Measurements from ENCODE around the gene AKT3. TPM values are rescaled to one million over a fixed set of nuclear protein-coding genes. Genes with fewer than 3 reads are reported as not detected.

Gene AKT3
- total RNA-seq, 1 donor from 2014 or later = 110 TPM

GRCh38 chr1:243756529-243756928 is 93.5 kb downstream of the AKT3 start:
- Mint-ChIP-seq H3K4me3 (no peak overlapping the region), H3K36me3 (no peaks in the 10 kb centered on the region), H3K27ac (no peak overlapping the region), H3K27me3 (ENCODE audit: low read depth) (no peaks in the 10 kb centered on the region), H3K4me1 (peaks cover 2% of the 10 kb centered on the region), H3K9me3 (no peaks in the 10 kb centered on the region)
- TF ChIP-seq, protein P1, sequence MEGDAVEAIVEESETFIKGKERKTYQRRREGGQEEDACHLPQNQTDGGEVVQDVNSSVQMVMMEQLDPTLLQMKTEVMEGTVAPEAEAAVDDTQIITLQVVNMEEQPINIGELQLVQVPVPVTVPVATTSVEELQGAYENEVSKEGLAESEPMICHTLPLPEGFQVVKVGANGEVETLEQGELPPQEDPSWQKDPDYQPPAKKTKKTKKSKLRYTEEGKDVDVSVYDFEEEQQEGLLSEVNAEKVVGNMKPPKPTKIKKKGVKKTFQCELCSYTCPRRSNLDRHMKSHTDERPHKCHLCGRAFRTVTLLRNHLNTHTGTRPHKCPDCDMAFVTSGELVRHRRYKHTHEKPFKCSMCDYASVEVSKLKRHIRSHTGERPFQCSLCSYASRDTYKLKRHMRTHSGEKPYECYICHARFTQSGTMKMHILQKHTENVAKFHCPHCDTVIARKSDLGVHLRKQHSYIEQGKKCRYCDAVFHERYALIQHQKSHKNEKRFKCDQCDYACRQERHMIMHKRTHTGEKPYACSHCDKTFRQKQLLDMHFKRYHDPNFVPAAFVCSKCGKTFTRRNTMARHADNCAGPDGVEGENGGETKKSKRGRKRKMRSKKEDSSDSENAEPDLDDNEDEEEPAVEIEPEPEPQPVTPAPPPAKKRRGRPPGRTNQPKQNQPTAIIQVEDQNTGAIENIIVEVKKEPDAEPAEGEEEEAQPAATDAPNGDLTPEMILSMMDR (IDR thresholded peaks at IDR 0.05; ENCODE audit: unreplicated experiment) = no peak
- no peak for DNase-seq (ENCODE audit: low spot score in 2 of 2, unreplicated experiment in 2 of 2)

GRCh38 chr1:243754348-243754747 is 95.7 kb downstream of the AKT3 start:
- Mint-ChIP-seq H3K9me3 (no peaks in the 10 kb centered on the region), H3K4me3 (no peak overlapping the region), H3K4me1 (peaks cover 9% of the 10 kb centered on the region), H3K36me3 (no peaks in the 10 kb centered on the region), H3K27ac (no peak overlapping the region), H3K27me3 (ENCODE audit: low read depth) (no peaks in the 10 kb centered on the region)
- DNase-seq (ENCODE audit: low spot score in 2 of 2, unreplicated experiment in 2 of 2) = no peak
- TF ChIP-seq, protein P1 (IDR thresholded peaks at IDR 0.05; ENCODE audit: unreplicated experiment) = no peak

- H3K27me3 Mint-ChIP-seq (ENCODE audit: low read depth) = no peaks in the 10 kb centered on the region
- H3K36me3 Mint-ChIP-seq = no peaks in the 10 kb centered on the region
- no peaks in the 10 kb centered on the region for H3K9me3 Mint-ChIP-seq
- TF ChIP-seq, protein P1 (IDR thresholded peaks at IDR 0.05; ENCODE audit: unreplicated experiment) = no peak
- no peak for DNase-seq (ENCODE audit: low spot score in 2 of 2, unreplicated experiment in 2 of 2)
- peaks cover 13% of the 10 kb centered on the region for H3K4me1 Mint-ChIP-seq
- H3K4me3 Mint-ChIP-seq = no peak overlapping the region
- H3K27ac Mint-ChIP-seq = no peak overlapping the region
Observed at GRCh38 chr1:243751506-243751905, 98.5 kb downstream of the AKT3 start.

DNA sequence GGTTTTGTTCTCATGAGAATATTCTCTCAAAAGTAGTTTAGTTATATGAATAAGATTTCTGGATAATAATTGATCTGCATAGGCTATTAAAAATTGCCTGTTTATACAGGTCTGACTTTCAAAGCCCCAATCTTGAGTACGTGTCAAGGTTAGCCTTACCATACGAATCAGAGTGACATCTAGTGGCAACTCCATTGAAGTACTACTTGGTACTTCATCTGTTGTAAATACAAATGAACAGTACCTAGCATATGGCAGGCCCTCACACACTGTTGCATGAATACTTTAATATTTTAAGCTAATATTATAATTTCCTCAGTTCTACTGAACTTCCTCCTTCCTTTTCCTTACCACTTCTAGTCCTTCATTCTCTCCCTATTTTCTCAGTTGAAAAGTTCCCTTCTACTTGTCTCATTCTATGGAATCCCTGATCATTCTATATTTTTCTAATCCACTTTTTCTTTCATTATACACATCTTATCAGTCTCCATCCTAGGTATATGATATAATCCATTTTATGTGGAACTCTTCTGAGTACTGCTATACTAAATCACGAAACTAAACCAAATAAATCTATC is 101.2 kb downstream of the AKT3 start:
- Mint-ChIP-seq H3K27me3 (ENCODE audit: low read depth) (no peaks in the 10 kb centered on the region), H3K27ac (no peak overlapping the region), H3K4me3 (no peak overlapping the region), H3K9me3 (peaks cover 4% of the 10 kb centered on the region), H3K36me3 (peaks cover 4% of the 10 kb centered on the region), H3K4me1 (peaks cover 21% of the 10 kb centered on the region)
- DNase-seq (ENCODE audit: low spot score in 2 of 2, unreplicated experiment in 2 of 2) = no peak
- TF ChIP-seq, protein P1 (IDR thresholded peaks at IDR 0.05; ENCODE audit: unreplicated experiment) = peak; percentile 76

- Mint-ChIP-seq H3K9me3 (peaks cover 8% of the 10 kb centered on the region), H3K4me3 (no peak overlapping the region), H3K36me3 (peaks cover 5% of the 10 kb centered on the region), H3K27ac (peak overlapping the region; percentile 36), H3K27me3 (ENCODE audit: low read depth) (no peaks in the 10 kb centered on the region), H3K4me1 (peaks cover 21% of the 10 kb centered on the region)
- no peak for DNase-seq (ENCODE audit: low spot score in 2 of 2, unreplicated experiment in 2 of 2)
- TF ChIP-seq, protein P1 (IDR thresholded peaks at IDR 0.05; ENCODE audit: unreplicated experiment) = no peak
Observed at GRCh38 chr1:243748227-243748626, 101.8 kb downstream of the AKT3 start.

GRCh38 chr1:243746751-243747150 is 103.3 kb downstream of the AKT3 start:
- Mint-ChIP-seq H3K4me1 (peaks cover 21% of the 10 kb centered on the region), H3K27me3 (ENCODE audit: low read depth) (no peaks in the 10 kb centered on the region), H3K9me3 (peaks cover 14% of the 10 kb centered on the region), H3K27ac (no peak overlapping the region), H3K4me3 (no peak overlapping the region), H3K36me3 (peaks cover 12% of the 10 kb centered on the region)
- TF ChIP-seq, protein P1 (IDR thresholded peaks at IDR 0.05; ENCODE audit: unreplicated experiment) = no peak
- no peak for DNase-seq (ENCODE audit: low spot score in 2 of 2, unreplicated experiment in 2 of 2)
